ENCODE data around the gene RASGRF1.
"Not testable (repeated sequence)": the region's sequence is repeated elsewhere in the genome, so short reads cannot be mapped to it uniquely, and the experiment has no call there.

Gene RASGRF1

GRCh38 chr15:78930577-78931388, 159.8 kb downstream of the RASGRF1 start:
- no peak for TF ChIP-seq ZNF384 (IDR thresholded peaks at IDR 0.05)
- no peak for TF ChIP-seq L3MBTL2 (conservative IDR thresholded peaks at IDR 0.05)
- TF ChIP-seq FOXA1 (IDR thresholded peaks at IDR 0.05), result no peak
- no peak for TF ChIP-seq CTBP1 (IDR thresholded peaks at IDR 0.05; ENCODE audit: borderline replicate concordance)
- TF ChIP-seq BHLHE40 (IDR thresholded peaks at IDR 0.05; ENCODE audit: borderline replicate concordance), result no peak
- TF ChIP-seq ARNT (IDR thresholded peaks at IDR 0.05), result no peak
- DNase-seq (ENCODE audit: extremely low spot score), result no peak
- CTCF ChIA-PET, result no interaction called here
- POLR2A ChIA-PET, result no interaction called here

GRCh38 chr15:78929536-78930264, 160.9 kb downstream of the RASGRF1 start:
- no peak for TF ChIP-seq L3MBTL2 (conservative IDR thresholded peaks at IDR 0.05)
- no peak for TF ChIP-seq TARDBP (IDR thresholded peaks at IDR 0.05)
- ChIA-PET CTCF (no interaction called here), POLR2A (no interaction called here)
- DNase-seq (ENCODE audit: extremely low spot score), result no peak

GRCh38 chr15:78928616-78929093, 161.9 kb downstream of the RASGRF1 start:
- ChIA-PET CTCF (no interaction called here), POLR2A (no interaction called here)
- no peak for DNase-seq (ENCODE audit: extremely low spot score)
- no peak for TF ChIP-seq FOXM1 (IDR thresholded peaks at IDR 0.05; ENCODE audit: borderline replicate concordance)
- TF ChIP-seq ARNT (IDR thresholded peaks at IDR 0.05), result no peak
- no peak for TF ChIP-seq BHLHE40 (IDR thresholded peaks at IDR 0.05; ENCODE audit: borderline replicate concordance)
- no peak for TF ChIP-seq SUZ12 (IDR thresholded peaks at IDR 0.05)
- no peak for TF ChIP-seq ZNF384 (IDR thresholded peaks at IDR 0.05)
- no peak for TF ChIP-seq PKNOX1 (IDR thresholded peaks at IDR 0.05)
- TF ChIP-seq ELF4 (IDR thresholded peaks at IDR 0.05), result no peak
- no peak for TF ChIP-seq LEF1 (IDR thresholded peaks at IDR 0.05; ENCODE audit: borderline replicate concordance)

GRCh38 chr15:78928176-78928575, 162.4 kb downstream of the RASGRF1 start:
- POLR2A ChIA-PET; CTCF ChIA-PET; DNase-seq (ENCODE audit: extremely low spot score): not testable (repeated sequence)

GRCh38 chr15:78927077-78927790, 163.3 kb downstream of the RASGRF1 start:
- POLR2A ChIA-PET, result no interaction called here
- no peak for TF ChIP-seq ZNF384 (IDR thresholded peaks at IDR 0.05)
- DNase-seq (ENCODE audit: extremely low spot score), result no peak
- CTCF ChIA-PET, result no interaction called here

- ChIA-PET CTCF (interaction anchor here (0.6 to 1.0 kb wide), 2 partner anchors 53 to 1134 kb away, joined by 3 read pairs; no protein-coding TSS in a partner anchor), POLR2A (no interaction called here)
- TF ChIP-seq FOXK2 (IDR thresholded peaks at IDR 0.05) (no peak), ELF4 (IDR thresholded peaks at IDR 0.05) (no peak), SUZ12 (IDR thresholded peaks at IDR 0.05) (no peak), PKNOX1 (IDR thresholded peaks at IDR 0.05) (no peak), LEF1 (IDR thresholded peaks at IDR 0.05; ENCODE audit: borderline replicate concordance) (no peak), HDGF (IDR thresholded peaks at IDR 0.05; ENCODE audit: borderline replicate concordance) (no peak), BHLHE40 (IDR thresholded peaks at IDR 0.05; ENCODE audit: borderline replicate concordance) (no peak), ZNF384 (IDR thresholded peaks at IDR 0.05) (no peak), SP1 (IDR thresholded peaks at IDR 0.05) (no peak), TARDBP (IDR thresholded peaks at IDR 0.05) (no peak), CTBP1 (IDR thresholded peaks at IDR 0.05; ENCODE audit: borderline replicate concordance) (no peak), FOXM1 (IDR thresholded peaks at IDR 0.05; ENCODE audit: borderline replicate concordance) (no peak), L3MBTL2 (conservative IDR thresholded peaks at IDR 0.05) (no peak), NFRKB (IDR thresholded peaks at IDR 0.05) (no peak), ARNT (IDR thresholded peaks at IDR 0.05) (no peak), FOXA1 (IDR thresholded peaks at IDR 0.05) (no peak)
- DNase-seq (ENCODE audit: extremely low spot score), result no peak
These were observed 164.4 kb downstream of the RASGRF1 start for GRCh38 chr15:78925956-78926743.
